ENCODE results near the gene CCL14.

The CCL14 gene

DNA sequence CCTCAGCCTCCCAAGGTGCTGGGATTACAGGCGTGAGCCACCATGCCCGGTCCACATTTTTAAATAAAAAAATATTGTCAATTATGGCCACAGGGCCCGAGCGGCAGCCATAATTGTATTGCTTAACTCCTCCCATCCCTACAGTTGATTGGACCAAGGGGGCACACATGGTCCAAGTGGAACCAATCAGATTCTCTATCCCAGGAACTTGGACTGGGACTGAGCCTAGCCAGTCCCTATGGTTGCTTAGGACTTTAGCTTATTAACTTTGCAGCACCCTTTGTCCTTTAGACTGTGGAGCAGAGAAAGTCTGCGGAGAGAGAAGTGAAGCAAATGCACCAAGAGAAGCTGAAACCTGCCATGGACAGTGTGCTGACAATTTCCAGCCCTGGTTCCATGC is 50.5 kb downstream of the CCL14 start:
- no peak for DNase-seq

DNA sequence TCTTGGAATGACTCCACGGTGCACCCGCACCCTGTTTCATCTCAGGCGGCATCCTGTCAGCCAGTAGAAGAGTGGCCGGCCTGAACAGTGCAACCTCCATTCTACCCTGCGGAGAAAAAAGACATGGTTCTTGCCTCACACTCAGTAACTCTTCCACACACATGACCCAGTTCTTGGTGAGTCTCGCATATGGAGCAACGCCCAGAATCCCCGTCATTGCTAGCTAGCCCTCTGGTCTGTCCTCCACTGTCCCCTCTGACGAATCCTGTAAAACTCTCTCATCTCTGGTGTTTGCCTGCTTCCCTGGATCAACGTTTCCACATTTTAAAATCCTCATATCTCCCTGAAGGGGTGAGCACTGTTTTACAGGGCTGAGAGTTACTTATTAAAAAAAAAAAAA is 51.8 kb downstream of the CCL14 start:
- no peak for DNase-seq

All from DMS153 (cell line).